DMS79 (cell line): ENCODE data around the gene C2.
A peak's percentile ranks its signal among the peaks of the same experiment; 100 is the strongest.

ENCODE experiments used
- DNase-seq: peaks from one replicate; lab custom pipeline; 2025; lab: John Stamatoyannopoulos, UW

C2 gene

DNA sequence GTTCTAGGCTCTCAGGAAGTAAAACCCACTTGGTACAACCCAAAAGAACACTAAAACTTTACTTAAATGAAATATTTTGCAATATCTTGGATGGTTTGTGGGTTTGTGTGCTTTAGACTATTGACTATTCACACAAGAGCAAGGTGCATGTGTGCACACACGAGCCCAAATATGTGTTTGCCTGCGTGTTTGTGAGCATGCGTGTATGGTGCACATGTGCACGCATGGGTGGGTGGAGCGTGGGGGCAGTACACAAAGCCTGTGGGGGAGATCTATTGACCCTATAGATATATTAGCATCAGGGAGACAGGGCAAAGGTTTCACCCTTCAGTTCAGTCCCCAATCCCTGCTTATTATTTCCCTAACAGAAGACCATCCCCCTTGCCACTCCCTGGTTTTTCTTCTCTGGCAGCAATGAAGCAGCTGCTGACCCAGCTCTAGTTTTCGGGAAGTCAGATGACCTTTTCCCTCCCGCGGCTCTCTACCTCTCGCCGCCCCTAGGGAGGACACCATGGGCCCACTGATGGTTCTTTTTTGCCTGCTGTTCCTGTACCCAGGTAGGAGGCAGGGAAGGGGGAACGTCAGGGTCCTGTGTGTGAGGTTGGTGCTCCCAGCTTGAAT is at the start of gene C2:
Gene C2 (plus strand): TSS at position 476 of the 621 bp plus-strand sequence. CDS start 36 bp downstream, at position 512.
- no peak for DNase-seq

- DNase-seq = no peak
Measured at GRCh38 chr6:31878222-31878621, 49.3 kb upstream of the C2 start.

DNA sequence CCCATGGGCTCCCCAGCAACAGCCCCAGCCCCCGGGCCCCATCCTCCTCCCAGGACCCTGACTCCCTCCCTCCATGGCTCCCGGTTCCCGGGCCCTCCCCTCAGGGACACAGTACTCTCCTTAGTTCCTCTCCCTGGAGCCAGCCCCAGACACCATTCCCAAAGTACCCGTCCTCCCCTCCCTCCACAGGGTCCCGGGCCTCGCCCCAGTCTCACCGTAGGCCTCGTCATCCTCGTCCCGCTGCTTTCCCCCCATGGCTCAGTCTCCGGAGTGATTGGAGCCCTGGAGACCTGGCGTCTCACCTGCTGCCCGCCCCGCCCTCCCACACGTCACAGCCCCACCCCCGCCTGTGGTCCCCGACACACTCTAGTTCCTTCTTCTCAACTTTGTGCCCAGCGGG is 48.8 kb upstream of the C2 start, which contains the start of gene SLC44A4:
Gene SLC44A4 (minus strand): TSS at position 272 of the 400 bp plus-strand sequence. CDS start 17 bp downstream, at position 255.
- DNase-seq = no peak

DNA sequence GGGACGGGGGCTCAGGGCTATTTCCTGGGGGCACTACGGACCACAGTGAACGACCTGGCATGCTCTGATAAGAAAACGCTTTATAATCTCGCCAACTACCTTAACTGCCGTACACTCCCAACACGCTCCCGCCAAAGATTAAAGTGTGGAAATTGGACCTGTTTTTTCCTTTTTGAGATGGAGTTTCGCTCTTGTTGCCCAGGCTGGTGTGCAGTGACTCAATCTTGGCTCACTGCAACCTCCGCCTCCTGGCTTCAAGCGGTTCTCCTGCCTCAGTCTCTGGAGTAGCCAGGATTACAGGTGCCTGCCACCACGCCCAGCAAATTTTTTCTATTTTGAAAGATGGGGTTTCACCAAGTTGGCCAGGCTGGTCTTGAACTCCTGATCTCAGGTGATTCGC is 48.4 kb upstream of the C2 start:
- DNase-seq = no peak

DNA sequence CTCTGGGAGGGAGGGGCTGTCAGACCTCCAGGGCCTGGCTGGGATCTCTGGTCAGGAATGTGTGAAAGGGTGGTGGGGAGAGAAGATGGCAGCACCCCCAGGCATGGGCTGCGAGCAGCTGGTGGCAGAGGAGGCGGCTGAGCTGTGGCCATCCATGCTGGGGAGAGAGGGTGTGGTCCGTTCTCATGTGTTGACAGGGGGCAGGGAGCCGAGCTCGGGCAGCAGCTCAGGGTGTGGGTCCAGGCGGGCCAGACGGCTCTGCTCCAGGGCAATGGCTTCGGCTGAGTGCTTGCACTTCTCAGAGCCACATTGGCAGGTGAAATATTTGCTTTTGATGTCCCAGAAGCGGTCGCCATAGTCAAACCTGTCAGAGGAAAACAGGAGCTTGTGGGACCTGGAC is 47.6 kb upstream of the C2 start:
- DNase-seq = no peak

GRCh38 chr6:31880616-31881015 is 46.9 kb upstream of the C2 start:
- no peak for DNase-seq

DNA sequence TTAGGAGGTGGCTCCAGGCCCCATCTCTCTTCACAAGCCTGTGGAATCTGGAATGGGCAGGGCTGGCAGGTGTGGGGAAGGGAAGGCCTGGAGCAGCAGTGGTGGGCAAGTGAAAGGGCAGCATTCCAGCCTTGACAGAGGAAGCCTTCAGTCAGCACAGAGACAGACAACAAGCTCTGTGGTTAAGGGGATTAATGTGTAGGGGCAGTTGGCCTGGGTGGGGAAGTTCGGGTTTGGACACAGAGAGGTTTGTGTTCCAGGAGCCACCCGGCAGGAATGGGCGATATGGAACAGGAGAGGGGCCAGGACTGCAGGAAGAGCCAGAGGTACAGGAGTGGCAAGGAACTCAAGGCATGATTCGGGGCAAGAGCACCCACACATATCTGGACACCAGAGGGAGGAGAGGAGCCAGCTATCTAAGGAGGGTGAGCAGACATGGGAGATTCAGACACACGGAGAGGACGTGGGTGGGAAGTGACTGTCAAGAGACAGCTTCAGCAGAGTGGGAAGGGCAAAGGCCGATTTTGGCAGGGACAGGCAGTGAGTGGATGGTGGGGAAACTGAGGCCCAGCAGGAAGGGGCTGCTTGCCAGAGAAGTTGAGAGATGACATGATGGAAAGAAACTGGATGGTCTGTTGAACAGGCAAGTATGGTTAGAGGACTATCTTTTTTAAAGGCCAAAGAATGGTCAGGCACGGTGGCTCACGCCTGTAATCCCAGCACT is 46.2 kb upstream of the C2 start:
- DNase-seq = no peak

DNA sequence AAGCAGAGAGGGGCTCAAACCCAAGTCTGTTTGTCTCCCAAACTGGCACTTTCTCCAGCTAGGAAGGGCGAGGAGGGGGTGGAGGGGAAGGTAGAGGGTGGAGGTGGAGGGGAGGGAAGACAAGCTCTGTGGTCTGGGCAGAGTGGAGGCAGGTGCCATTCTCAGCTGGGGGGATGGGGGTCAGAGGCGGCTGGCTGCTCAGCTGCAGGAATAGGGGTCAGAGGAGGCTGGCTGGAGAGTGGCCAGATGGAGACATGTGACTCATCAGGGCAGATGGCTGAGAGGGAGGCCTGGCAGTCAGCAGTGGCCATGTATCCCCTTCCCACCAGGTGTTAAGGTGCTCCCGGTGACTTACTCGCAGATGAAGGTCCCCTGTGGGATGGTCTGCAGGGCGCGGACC is 45.2 kb upstream of the C2 start:
- no peak for DNase-seq

DNA sequence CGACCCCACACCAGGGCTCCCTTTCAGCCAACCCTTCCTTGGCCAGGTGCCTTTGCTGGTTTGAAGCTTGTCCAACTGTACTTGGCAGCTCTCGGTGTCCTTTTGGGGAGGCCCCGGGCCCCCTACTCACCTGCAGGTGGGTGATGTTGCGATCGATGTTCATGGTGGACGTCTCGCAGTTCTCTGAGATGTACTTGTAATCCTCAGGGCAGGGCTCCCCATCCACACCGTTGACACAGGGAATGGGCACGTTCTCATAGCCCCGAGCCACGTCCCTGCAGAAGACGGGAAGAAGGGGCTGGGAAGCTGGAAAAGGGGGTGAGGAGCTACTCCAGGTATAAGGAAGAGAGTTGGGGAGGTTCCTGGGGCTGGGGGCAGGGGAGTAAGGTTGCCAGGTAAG is 43.8 kb upstream of the C2 start:
- no peak for DNase-seq

GRCh38 chr6:31884528-31885035 is 42.9 kb upstream of the C2 start:
- no peak for DNase-seq

DNA sequence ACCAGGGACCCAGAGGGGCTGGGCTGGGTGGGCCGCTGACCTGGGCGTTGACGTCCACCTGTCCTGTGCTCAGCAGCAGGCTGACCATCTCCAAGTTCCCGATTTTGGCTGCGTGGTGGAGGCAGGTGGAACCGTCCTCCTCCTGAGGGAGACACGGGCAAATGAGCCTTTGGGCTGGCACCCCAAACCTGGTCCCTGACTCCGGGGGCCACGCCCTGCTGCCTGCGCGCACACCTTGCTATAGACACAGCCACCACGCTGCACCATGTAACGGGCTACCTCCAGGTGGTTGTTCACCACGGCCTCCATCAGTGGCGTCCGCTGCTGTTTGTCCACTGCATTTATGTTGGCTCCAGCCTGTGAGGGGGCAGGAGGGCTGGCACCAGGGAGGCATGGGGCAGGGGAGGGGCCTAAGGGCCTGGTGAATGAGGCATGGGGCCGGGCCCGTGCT is 41.0 kb upstream of the C2 start:
- DNase-seq = no peak

- no peak for DNase-seq
Measured at GRCh38 chr6:31887173-31888007, 40.1 kb upstream of the C2 start.

DNA sequence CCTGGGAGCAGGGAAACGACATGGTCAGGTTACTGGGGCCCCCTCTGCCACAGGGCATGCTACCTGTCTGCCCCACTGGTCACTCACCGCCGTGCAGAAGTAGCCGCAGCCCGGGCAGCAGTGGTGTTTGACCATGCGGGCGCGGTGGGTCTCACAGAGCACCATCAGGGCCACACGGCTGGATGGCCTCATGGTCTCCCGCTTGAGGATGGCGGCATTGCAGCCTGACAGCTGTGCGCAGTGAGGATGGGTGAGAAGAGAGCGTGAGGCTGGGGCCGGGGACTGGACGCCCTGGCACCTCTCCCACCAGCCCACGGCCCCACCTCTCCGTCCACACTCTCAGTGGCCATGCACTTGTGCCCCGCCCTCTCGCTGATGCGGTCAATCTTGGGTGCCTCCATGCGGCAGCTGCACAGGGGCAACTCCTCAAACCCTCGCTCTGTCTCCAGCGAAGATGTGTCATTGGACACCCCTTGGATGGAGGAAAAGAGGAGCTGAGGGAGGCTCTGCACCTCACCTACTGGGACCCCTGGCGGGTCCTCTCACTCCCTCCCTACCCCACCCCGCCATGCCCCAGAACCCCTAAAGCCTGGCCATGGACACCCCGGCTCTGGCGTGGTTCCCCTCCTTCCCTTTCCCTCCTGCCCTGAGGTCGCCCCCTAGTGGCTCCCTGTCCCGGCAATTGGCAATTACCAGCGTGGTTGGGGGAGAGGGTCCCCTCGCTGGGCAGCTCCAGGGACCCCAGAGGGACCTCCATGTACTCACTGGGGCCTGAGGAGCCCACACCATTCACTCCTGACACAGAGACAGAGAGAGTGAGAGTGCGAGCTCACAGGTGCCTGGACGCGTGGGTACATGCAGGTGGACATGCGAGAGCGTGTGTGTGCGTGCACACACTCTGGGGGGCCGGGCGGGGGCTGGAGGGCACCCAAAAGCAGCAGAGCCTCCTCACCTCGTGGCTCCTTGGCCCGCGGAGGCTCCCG is 39.0 kb upstream of the C2 start:
- DNase-seq = no peak

DNA sequence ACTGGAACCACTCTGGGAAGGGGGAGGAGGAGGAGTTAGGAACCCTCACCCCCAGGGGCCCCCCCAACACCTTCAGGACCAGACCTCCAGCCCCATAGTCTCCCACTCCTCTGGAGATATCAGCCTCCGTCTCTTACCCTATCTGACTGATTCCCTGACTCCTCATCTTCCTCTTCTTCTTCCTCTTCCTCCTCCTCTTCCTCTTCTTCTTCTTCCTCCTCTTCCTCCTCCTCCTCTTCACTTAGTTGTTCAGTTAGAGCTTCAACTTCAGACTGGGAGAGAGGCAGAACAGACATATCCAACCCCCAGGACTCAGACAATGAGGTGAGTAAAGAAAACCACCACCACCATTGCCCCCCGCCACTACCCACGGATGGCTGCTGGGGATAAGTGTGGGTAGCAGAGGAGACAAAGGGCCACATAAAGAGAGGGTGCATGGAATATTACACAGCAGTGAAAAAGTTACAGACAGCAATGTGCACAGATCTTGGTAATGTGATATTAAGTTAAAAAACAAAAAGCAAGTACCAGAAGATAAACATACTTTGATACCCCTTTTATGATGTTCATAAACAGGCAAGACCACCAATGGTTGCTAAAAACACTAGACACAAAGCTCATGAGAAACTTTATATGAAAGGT is 38.1 kb upstream of the C2 start:
- no peak for DNase-seq

GRCh38 chr6:31892821-31893220 is 34.7 kb upstream of the C2 start:
- no peak for DNase-seq

DNA sequence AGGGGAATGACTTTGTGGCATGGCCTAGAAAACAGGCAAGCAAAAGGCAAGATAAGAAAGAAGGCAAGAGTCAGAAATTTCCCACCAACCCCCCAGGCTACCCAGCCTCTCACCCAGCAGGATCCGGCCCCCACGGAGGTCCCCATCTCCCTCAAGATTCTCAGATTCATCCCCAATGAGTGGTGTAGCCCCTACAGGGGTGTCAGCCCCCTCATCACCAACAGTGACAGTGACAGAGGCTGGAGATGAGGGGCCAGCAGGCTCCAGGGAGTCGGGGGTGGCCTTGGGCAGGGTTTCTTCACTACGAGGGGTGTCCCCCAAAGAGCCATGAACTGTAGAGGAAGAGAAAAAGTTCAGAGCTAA is 31.0 kb upstream of the C2 start:
- no peak for DNase-seq

DNA sequence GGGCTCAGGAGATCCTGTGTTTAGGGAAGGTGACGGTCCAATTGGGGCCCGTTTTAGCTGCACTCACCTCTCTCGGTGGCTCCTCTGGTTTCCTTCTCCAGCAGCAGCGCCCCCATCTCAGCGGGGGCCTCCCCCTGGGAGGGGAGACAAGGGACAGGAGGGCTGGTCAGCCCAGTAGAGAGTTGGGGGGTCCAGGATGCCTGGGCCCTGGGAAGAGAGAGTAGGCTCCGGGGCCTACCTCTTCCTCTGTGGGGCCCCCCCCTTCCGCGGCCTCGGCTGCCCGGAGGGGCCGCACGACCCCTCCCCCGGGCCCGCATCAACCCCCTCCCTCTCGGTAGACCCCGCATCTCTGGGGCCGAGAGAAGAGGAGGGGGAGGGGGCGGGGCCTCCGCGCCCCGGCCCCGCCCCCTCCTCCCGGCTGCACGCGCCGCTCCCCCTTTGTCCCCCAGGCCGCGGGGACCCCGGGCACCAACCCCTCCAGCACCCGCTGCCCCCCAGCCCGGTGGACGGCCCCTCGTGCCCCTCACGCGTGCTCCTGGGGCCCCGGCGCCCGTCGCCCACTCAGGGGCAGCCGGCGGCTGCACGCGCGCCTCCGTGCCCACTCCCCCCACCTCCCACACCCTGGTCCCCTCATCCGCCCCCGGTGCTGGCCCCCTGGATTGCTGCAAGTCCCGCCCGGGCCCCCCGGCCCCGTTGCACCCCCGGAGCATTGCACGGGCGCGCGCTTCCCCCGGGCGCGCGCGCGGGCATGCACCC is 30.5 kb upstream of the C2 start:
- no peak for DNase-seq

- peak; percentile 53 for DNase-seq
Measured at GRCh38 chr6:31897612-31898382, 29.7 kb upstream of the C2 start, which contains the start of gene EHMT2. EHMT2 (minus strand) TSS chr6:31897698; CDS start chr6:31897677, 21 bp downstream.

DNA sequence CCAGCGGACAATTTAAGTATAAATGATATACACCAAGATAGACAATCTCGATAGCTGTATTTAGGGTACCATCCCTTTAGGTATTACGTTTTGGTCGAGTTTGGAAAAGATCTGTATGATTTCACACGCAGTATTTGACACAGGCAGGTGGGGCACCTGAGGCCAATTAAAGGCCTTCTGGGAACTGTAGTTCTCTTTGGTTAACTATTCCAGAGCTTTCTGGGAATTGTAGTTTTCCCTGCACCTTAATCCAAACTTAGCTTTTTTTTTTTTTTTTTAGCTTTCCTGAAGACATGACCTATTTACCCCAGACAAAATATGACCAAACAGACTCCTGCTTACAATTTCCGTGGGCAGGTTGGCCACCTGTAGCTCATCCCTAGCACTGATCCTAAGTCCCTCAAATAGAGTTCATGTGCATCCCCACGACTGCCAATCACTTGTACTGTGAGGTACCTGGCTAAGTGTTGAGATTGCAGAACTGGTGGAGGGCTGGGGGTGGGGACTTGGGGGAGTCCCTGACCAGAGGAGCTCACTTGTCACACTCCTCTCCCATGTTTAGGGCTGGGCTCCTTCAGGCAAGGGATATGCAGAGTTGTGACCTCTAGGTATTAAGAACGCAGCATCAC is 29.0 kb upstream of the C2 start:
- peak; percentile 27 for DNase-seq
